SK-N-DZ (cell line): Measurements from ENCODE around the gene DOHH.
"Not testable (repeated sequence)": the region's sequence is repeated elsewhere in the genome, so short reads cannot be mapped to it uniquely, and the experiment has no call there.

Experiments
- DNase-seq: peaks from one replicate; pipeline ENCODE4 v3.0.0-alpha.2; 2015; ENCODE audit warnings: low spot score

The DOHH gene

DNA sequence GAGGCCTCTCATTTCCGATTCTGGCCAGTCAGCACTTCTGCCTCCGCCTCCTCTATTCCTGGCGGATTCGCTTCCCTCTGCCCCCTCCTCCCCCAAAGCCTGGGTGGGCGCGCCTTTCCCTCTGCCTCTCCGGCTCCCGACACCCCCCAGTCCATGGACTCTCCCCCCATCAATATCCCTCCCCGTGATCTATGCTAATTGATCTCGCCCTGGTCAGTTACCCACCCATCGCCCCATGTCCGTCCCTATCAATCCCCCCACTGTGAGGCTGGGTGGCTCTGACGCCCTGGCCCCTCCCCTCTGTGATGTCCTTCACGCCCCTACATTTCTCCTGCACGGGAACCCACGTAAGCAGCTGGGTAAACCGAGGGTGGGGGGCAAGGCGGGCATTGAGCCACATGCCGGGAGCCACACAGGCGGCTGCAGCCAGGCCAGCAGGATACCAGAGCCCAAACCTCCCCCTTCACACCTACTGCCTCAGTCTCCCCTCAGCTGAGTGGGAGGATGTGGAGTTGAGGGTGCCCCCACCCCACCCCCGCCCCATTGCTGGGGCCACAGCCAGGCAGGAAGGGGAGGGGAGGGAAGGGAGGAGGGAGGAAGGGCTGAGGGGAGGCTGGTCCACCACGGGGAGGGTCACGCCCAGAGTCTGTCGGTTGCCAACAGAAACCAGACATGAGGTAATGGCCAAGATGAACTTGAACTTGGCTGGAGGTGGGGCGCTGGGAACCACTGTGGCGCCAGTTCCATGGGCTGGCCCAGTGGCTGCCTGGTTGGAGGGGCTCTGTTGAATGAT is 41.2 kb downstream of the DOHH start:
- no peak for DNase-seq

DNA sequence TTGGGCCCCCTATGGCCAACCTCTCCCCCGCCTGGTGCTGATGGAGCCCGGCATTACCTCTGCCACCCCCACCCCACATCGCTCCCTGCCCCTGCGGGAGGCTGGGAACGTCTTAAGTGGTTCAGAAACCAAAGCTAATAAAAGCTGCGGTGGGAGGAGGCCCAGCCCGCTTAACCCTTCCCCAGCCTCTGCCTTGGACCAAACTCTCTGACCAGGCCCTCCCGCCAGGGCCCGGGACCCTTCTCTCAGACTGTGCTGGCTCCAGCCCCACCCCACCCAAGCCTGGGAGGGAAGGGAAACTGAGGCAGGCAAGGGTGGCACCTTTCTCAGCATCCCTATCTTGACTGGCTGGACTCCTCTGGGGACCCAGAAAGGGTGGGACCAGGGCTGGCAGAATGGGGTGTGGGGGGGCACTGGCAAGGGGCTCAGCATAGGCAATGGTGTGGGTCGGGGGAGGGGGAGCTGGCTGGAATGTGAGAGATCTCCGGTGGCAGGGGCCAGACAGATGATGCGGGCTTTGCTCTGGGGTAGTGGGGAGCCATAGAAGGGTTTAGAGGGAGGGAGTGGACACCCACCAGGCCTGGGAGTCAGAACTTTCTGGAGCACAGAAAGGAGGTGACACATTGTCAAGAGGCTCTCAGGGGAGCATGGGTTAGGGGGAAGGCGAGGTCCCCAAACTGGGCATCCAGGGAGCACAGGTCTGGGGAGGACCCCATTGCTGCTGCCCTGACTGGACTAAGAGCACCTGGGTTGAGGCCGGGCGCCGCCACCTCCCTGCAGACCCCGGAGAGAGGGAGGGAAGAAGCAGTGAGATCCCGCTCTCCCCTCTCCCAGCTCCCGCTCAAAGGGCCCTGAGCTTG is 42.0 kb downstream of the DOHH start:
- DNase-seq: no peak

DNA sequence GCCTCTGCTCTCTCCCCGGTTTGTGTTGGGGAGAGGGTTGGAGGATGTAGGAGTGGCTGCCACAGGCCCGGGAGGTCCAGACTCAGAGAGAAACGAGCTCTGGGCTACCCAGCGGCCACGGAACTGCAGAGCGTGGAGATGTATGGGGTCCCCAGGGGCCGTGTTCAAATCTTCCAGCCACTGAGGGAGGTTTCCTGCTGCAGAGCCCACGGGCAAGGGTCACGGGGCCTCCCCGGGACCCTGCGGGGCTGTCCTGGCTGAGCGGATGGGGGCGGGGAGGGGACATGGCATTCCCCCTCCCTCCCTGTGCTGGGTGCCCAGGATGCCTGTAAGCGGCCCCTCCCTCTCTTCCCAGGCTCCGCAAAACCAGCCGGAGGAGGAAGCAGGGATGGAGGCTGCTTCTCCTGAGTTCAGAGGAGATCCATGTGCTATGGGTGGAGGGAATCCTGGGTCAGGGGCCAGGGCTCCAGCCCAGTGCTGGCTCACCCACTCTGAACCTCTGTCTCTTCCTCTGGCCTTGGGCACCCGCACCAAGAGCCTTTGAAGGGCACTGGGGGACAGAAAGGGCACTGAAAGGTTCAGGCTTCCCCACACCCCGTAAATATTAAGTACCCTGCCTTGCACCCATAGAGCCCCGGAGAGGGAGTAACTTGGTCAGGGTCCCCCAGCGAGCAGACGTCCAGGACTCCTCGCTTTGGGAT is 42.8 kb downstream of the DOHH start:
- DNase-seq: no peak

DNA sequence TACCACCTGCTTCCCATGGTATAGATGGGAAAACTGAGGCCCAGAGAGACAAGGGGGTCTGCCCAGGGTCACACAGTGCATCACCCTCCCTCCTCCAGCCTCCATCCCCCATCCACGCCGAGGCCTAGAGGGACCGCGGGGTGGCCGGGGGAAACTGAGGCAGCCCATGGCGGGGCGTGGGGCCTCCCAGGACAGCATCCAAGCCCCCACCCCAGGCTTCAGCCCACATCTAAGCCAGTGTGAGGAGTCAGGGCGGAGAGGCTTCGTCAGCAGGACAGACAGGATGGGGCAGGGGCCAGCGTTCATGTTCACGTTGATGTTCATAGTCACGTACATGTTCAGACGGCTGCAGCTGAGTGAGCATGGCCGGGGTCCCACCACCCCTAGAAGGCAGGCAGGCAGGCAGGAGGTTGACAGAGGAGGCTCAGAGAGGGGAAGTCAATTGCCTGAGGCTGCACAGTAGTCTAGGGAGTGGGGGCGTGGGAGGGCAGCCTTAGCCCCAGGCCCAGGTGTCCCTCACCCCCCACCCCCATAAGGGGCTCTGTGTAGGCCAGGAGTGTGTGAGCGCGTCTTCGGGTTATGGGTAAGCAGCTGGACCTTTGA is 43.4 kb downstream of the DOHH start:
- no peak for DNase-seq

DNA sequence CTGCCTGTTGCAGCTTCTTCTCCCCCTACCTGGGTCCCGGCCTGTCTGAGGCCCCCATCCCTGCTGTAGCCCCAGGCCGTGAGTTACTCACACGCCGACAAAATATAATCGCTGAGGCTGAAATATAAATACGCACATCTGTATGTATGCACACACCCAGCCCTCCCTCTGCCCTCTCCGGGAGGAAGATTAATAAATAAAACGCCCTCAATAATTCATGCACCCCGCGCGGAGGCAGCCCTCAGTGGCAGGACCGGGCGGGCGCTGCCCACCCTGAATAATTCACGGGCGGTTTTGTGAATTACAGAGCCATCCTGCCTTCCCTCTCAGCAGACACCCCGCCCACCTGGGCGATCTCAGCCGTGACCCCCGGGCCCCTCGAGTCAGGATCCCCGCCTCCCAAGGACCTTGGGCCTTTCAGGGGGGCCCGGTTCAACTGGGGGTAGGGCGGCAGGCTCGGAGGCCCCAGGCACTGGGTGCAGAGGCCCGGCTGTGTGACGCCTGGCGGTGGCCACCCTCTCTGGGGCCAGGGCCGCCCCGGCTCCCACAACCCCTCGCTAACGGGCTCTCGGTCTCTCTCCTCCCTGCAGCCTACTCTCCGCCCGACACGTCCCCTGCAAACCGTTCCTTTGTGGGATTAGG is 44.4 kb downstream of the DOHH start:
- DNase-seq: no peak

DNA sequence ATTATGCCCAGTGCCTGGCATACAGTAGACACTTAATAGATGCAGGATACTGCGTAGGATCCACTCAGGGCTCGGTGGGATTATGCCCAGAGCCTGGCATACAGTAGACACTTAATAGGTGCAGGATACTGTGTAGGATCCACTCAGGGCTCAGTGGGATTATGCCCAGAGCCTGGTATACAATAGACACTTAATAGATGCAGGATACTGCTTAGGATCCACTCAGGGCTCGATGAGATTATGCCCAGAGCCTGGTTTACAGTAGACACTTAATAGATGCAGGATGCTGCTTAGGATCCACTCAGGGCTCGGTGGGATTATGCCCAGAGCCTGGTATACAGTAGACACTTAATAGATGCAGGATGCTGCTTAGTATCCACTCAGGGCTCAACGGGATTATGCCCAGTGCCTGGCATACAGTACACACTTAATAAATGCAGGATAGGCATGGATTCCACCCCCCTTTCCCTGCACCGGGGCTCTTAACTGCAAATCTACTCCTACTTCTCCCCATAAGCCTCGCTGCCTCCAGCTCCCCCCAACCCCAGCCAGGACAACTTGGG is 45.0 kb downstream of the DOHH start:
- no peak for DNase-seq

DNA sequence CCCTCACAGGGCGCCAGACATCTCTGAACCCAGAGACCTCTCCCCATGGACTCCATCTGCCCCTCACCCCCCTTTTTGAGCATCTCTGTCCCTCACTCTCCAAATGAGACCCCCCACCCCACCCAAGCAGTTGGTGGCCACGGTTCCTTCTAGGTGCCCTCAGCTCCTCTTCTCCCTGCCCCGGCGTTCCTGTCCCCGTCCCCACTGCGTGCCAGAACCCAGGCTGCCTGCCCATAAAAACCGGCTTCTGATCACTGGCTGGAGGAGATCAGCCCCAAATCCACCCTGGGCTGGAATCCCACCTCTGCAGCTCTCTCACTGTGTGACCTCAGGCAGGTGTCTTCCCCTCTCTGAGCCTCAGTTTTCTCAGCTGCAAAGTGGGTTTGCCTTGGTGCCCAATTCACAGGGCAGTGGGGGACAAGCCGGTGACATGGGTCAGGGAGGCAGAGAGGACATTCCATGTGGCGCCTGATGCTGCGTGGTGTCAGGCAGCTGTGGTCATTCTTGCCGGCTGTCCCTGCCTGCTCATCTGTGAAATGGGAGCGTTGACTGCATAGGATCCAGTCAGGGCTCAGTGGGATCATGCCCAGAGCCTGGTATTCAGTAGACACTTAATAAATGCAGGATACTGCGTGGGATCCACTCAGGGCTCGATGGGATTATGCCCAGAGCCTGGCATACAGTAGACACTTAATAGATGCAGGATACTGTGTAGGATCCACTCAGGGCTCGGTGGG is 45.6 kb downstream of the DOHH start:
- no peak for DNase-seq

DNA sequence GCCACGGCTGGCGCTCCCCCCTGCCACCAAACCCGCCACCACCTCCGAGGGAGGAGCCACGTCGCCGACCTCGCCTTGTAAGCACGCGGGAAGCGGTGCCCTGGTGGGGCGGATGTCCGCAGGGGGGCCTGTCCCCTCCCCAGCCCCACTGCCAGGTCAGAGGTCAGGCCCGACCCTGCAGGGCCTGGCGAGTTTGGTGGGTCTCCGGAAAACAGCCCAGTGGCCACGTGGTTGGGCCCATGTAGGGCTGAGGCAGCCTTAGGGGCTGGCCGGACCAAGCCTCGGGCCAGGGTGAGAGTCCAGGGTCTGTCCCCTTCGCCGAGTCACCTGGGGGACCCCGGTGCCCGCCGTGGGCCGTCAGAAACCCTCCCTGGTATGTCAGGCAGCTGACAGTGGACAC is 46.6 kb downstream of the DOHH start:
- no peak for DNase-seq

DNA sequence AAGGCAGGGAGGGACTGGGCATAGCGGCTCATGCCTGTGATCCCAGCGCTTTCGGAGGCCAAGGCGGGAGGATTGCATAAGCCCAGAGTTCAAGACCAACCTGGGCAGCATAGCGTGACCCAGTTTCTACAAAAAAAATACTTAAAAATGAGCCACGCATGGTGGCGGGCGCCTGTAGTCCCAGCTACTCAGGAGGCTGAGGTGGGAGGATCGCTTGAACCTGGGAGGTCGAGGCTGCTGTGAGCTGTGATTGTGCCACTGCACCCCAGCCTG is 47.6 kb downstream of the DOHH start:
- not testable (repeated sequence) for DNase-seq

DNA sequence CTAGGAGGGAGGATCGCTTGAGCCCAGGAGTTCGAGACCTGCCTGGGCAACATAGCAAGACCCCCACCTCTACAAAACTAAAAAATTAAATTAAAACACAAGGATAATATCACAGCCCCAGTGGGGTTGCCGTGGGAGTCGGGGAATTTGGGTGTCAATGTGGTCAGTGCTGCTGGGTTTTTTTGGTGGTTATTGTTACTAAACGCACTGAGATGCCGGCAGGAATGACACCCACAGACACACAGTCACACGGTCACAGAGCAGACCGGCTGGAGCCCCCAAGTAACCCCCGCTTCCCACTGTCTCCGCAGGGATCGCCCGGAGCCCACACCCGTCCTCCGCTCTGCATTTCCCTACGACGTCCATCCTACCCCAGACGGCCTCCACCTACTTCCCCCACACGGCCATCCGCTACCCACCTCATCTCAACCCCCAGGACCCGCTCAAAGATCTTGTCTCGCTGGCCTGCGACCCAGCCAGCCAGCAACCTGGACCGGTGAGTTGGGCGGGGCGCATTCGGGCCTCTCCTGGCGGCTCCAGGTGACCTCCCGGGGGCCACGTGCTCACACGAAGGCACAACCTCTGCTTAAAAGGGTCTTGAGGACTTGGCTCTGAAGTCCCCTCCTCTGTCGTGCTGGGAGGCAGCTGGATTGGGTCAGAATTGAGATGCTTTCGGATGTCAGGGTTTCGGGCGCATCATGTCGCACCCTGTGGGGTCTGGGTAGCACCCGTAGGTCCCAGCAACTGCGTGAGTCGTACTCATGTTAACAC is 48.1 kb downstream of the DOHH start:
- no peak for DNase-seq

DNA sequence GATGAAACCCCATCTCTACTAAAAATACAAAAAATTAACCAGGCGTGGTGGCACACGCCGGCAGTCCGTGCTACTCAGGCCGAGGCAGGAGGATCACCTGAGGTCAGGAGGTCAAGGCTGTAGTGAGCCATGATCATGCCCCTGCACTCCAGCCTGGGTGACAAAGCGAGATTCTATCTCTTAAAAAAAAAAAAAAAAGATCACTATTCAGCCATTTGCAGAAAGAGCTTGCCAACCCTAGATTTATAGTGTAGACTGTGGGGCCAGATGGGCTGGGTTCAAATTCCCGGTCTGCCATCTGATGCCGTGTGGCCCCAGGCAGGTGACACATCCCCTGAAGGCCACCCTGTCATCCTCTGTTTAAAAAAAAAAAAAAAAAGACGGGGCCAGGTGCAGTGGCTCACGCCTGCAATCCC is 49.0 kb downstream of the DOHH start:
- DNase-seq: no peak

DNA sequence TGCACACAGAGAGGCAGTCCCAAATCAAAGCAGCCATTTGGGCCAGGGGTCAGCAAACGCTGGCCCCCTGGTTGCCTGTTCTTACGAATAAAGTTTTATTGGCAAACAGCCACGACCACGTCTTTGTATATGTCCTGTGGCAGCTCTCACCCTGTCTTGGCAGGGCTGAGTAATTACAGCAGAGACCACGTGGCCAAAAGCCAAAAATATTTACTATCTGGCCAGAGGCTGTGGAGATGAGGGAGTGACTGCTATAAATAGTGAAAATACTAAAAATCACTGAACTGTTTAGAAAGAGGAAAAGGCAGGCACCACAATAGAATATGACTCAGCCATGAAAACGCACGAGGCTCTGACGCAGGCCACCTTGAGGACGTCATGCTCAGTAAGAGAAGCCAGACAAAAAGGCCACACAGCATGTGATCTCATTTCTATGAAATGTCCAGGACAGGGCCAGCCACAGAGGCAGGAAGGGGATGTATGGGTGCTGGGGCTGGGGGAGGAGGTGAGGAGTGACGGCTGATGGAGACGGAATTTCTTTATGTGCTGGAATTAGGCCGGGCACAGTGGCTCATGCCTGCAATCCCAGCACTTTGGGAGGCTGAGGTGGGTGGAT is 49.6 kb downstream of the DOHH start:
- DNase-seq: no peak

DNA sequence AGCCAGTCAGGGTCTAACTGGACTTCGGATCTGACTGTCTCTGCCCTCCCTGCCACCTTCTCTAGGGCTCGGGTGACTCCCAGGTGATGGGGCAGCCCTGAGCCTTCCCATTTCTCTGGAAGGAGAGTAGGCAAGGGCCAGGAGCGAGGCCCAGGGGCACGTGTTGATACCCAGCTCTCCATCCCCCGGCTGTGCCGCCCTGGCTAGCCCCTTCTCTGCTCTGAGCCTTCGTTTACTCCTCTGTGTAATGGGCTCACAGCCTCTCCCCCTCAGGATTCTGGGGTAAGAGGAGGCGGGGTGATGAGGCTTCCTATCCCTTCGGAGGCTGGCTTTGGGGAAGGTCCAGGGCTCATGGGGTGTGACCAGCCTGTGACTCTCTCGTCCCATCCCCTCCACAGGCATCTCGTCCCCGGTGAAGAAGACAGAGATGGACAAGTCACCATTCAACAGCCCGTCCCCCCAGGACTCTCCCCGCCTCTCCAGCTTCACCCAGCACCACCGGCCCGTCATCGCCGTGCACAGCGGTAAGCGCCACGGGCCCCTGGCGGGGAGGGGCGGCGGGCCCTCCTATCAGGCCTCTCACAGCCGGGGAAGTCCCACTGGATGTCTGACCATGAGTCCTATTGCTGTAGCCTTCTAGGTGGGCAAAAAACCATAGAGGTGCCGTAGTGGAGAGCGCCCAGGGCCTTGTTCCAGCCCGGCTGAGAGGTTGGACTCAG is 51.7 kb downstream of the DOHH start:
- DNase-seq: no peak

DNA sequence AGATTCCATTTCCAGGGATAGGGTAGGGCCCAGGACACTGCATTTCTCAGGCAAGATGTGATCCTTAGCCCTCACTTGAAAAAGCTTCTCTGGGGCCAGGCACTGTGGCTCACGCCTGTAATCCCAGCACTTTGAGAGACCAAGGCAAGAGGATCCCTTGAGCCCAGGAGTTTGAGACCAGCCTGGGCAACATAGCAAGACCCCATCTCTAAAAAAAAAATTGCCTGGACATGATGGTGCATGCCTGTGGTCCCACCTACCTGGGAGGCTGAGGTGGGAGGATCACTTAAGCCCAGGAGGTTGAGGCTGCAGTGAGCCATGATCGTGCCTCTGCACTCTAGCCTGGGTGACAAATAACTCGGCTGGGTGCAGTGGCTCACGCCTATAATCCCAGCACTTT is 53.8 kb downstream of the DOHH start:
- not testable (repeated sequence) for DNase-seq

DNA sequence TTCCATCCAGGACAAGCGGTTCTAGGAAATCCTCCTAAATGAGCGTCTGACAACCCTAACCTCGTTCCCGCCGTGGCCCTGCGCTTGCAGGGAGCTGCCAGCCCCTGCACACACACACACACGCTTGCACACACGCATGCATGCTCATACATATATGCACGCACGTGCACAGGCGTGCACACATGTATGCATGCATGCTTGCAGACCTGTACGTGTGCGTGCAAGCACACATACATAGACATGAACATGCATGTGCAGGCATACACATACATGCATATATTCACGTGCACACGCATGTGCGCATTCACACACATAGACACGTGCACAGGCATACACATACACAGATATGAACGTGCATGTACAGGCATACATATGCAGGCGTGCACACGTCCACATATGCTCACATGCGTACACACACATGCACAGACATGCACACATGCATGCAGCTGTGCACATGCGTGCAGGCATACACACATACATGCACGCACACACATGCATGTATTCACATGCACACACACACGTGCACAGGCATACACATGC is 55.7 kb downstream of the DOHH start:
- no peak for DNase-seq

DNA sequence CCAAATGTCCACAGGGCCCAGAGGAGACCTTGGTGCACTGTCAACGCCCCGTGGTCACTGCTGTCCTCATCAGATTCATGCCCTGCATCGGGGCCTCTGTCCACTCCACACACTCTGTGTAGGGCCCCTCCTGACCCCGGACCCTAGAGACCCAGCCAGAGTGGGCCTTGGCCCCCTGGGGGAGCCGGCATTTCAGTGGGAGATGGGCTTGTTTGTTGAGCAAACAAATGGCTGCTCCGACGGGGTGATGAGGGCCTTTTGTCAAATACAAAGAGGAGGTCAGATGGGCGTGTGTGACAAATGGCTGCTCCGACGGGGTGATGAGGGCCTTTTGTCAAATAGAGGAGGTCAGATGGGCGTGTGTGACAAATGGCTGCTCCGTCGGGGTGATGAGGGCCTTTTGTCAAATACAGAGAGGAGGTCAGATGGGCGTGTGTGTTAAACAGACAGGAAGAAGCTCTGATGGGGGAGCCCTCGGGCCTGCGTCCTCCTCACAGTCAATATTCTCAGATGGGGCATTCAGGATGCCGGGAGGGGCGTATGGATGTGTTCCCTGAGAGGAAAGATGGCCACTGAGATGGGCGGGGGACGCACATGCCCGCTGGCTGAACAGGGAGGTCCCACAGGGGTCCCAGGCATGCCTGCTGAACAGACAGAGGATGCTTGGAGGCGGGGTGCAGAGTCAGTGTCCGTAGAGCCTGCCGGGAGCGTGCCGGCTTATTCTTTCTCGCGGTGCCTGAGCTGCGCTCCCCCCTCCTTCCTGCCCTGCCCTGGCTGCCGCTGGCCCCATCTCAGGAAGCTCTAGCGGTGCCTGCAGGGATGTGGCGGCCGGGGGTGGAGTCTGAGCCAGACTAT is 56.4 kb downstream of the DOHH start:
- DNase-seq: peak; percentile 49

DNA sequence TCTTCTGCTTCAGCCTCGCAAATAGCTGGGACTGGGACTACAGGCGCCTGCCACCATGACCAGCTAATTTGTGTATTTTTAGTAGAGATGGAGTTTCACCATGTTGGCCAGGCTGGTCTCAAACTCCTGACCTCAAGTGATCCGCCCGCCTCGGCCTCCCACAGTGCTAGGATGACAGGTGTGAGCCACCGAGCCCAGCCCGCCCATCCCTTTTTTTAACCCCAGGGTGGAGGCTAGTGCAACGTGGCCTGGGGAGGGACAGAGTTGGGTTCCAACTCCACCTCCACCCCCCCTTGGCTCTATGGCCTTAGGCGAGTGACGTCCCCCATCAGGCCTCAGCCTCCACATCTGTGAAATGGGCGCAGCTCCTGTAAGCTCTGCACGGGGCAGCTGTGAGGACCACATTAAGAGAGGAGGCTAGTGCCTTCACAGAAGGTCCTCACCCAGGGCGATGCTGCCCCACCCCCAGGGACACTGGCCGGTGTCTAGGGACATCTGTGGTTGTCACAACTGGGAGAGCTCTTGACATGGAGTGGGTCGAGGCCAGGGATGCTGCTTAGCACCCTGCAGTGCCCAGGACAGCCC is 57.9 kb downstream of the DOHH start:
- no peak for DNase-seq
